Measurements from ENCODE around the gene CALCOCO2.

GRCh38 chr17:48818361-48818841, 12.4 kb upstream of the CALCOCO2 start:
- TF ChIP-seq CTCF (conservative IDR thresholded peaks at IDR 0.05 in 1 of 2, IDR thresholded peaks at IDR 0.05 in 1 of 2; ENCODE audit: extremely low read depth in 1 of 2, insufficient read depth in 1 of 2, low read depth in 1 of 2, low read length in 2 of 2) = no peak
- TF ChIP-seq EZH2 (IDR thresholded peaks at IDR 0.05; ENCODE audit: borderline replicate concordance, low read length) = no peak

Measured in mammary epithelial cell (primary cell).